Right lobe of liver (tissue), 6 donors: Measurements from ENCODE around the gene CLSTN2. TPM values are rescaled to one million over a fixed set of nuclear protein-coding genes. Genes with fewer than 3 reads are reported as not detected.

Source experiments
- ATAC-seq, 4 donors: fragments of 200-7000 bp; cut with Tn5 transposase; one replicate each; pipeline ENCODE4 v1.9.1; 2020; ENCODE audit warnings: mild to moderate bottlenecking in 4 of 4, moderate library complexity in 4 of 4
- DNase-seq, 3 donors: peaks; one replicate each; pipeline ENCODE4 v3.0.0-alpha.2; 2020
- H3K27ac ChIP-seq, 3 donors: fragments of 200-600 bp; one replicate each; pipeline ENCODE4 v1.8.0; 2022
- H3K27me3 ChIP-seq, 2 donors: fragments of 200-600 bp; one replicate each; pipeline ENCODE4 v1.8.0; 2022
- H3K36me3 ChIP-seq, 4 donors: fragments of 200-600 bp; sonication (generic) in 1 of 4; one replicate each; pipeline versions ENCODE4 v1.5.1 to v1.8.0; 2017 to 2022; ENCODE audit warnings: control low read depth in 1 of 4
- H3K4me1 ChIP-seq, 4 donors: fragments of 200-600 bp; sonication (generic) in 1 of 4; one replicate each; pipeline versions ENCODE4 v1.5.1 to v1.8.0; 2017 to 2022; ENCODE audit warnings: control low read depth in 1 of 4
- H3K4me3 ChIP-seq, 3 donors: fragments of 200-600 bp; one replicate each; pipeline ENCODE4 v1.8.0; 2022
- H3K9me3 ChIP-seq, 4 donors: fragments of 200-600 bp; sonication (generic) in 1 of 4; one replicate each; pipeline versions ENCODE4 v1.5.1 to v1.8.0; 2017 to 2022; ENCODE audit warnings: control low read depth in 1 of 4
- POLR2A ChIP-seq: fragments of 450-650 bp; IDR thresholded peaks from one replicate; pipeline ENCODE4 v1.6.1; 2017; ENCODE audit warnings: antibody characterized with exemption, mild to moderate bottlenecking
- WGBS: methylation state at CpG from one replicate; pipeline ENCODE4 v1.1.6; 2018; ENCODE audit warnings: low coverage, low lambda C conversion rate; ENCODE audit not compliant: insufficient coverage; ENCODE audit errors: missing lambda C conversion rate; 5-methylcytosine and 5-hydroxymethylcytosine counted together
- intact Hi-C, 2 donors: fragments of 100-400 bp; cut with DNase I; formaldehyde crosslinking; loops; one replicate each; pipeline versions ENCODE4 v1.11.2 to v1.14.1; 2022
- total RNA-seq, 6 experiments: library from RNA; depleted of rRNA in 2 of 6; stranded (reverse); fragments of >200 nt in 2 of 6; fragmentation: NEBNext Ultra II Directional in 3 of 6; extraction: Animal tissue kit (Norgen Biotek cat#: 25700) in 3 of 6; gene quantifications; one replicate each; pipeline versions ENCODE4 v1.1.0 to v1.2.4, GENCODE V29; 2016 to 2023
- TF ChIP-seq, protein P1 (sequence below), 4 donors: fragments of 200-600 bp in 3 of 4; fragments of 450-650 bp in 1 of 4; IDR thresholded peaks; one replicate each; pipeline versions ENCODE4 v1.5.1 to v1.8.0; 2016 to 2022; ENCODE audit warnings: antibody characterized with exemption in 4 of 4, mild to moderate bottlenecking in 2 of 4
- donor health status: DM: no; HTN: yes; CAD: no.
- donor health status: DM: no; HTN: no; CAD: no.
- donor health status: DM: no; HTN: no; CAD: no.
- donor health status: DM: no; HTN: yes; CAD: no.
- donor health status: DM: no; HTN: yes; CAD: no.

Gene CLSTN2
- total RNA-seq, 6 experiments from 2014 or later, result 1.0 to 3.3 (median 2.0) TPM

DNA sequence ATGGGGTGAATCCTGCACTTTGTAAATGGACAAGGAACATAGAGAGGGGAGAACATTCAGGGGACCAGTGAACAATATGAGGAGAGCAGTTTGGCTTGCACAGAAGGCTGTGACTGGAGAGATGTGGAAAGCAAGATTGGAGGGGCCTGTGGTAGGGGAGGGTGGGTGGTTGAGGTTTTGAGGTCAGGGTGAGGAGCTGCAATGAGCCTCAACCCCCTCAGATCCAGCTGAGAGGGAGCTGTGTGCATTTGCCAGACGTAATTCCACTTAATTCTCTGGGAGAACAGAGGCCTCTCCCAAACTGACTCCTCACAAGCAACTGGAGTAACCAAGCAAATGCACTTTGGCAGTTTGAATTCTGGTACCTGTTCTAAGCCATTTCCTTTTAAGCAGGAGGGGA lies 489.7 kb downstream of the CLSTN2 start:
- DNase-seq, result no peak
- no peak overlapping the region for H3K27ac ChIP-seq
- ATAC-seq, result no peak
- H3K4me1 ChIP-seq, result no peaks in the 10 kb centered on the region
- no peak overlapping the region for H3K4me3 ChIP-seq
- no peaks in the 10 kb centered on the region for H3K36me3 ChIP-seq
- H3K27me3 ChIP-seq, result no peaks in the 10 kb centered on the region
- intact Hi-C loops, result no loop called here
- no CpG with 5 or more reads among the region's 1 CpG for WGBS
- no peaks in the 10 kb centered on the region for H3K9me3 ChIP-seq
- no peak for TF ChIP-seq POLR2A
- TF ChIP-seq, protein P1, sequence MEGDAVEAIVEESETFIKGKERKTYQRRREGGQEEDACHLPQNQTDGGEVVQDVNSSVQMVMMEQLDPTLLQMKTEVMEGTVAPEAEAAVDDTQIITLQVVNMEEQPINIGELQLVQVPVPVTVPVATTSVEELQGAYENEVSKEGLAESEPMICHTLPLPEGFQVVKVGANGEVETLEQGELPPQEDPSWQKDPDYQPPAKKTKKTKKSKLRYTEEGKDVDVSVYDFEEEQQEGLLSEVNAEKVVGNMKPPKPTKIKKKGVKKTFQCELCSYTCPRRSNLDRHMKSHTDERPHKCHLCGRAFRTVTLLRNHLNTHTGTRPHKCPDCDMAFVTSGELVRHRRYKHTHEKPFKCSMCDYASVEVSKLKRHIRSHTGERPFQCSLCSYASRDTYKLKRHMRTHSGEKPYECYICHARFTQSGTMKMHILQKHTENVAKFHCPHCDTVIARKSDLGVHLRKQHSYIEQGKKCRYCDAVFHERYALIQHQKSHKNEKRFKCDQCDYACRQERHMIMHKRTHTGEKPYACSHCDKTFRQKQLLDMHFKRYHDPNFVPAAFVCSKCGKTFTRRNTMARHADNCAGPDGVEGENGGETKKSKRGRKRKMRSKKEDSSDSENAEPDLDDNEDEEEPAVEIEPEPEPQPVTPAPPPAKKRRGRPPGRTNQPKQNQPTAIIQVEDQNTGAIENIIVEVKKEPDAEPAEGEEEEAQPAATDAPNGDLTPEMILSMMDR (IDR thresholded peaks at IDR 0.05), result no peak

DNA sequence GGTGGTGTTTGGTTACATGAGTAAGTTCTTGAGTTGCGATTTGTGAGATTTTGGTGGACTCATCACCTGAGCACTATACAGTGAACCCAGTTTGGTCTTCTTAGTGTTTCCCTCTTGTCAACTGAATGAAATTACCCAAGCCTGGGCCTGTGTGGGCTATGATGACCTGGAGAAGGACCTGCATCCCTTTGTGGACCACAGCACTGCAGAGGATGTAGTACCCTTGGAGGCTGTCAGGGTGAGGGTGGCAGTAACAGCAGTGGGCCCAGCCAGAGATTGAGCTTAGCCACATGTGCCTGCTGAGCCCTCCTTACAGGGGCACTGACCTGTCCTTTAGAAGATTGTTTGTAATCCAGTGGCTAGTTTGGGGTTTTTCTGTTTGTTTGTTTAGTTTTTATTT lies 492.8 kb downstream of the CLSTN2 start:
- H3K9me3 ChIP-seq, result no peaks in the 10 kb centered on the region
- no peaks in the 10 kb centered on the region for H3K36me3 ChIP-seq
- intact Hi-C loops, result no loop called here
- WGBS, result 71% methylated on average over 1 of the region's 1 CpG
- H3K4me3 ChIP-seq, result no peak overlapping the region
- H3K4me1 ChIP-seq, result no peaks in the 10 kb centered on the region
- DNase-seq, result no peak
- ATAC-seq, result no peak
- H3K27ac ChIP-seq, result no peak overlapping the region
- TF ChIP-seq POLR2A, result no peak
- TF ChIP-seq, protein P1 (IDR thresholded peaks at IDR 0.05), result no peak
- H3K27me3 ChIP-seq, result no peaks in the 10 kb centered on the region

DNA sequence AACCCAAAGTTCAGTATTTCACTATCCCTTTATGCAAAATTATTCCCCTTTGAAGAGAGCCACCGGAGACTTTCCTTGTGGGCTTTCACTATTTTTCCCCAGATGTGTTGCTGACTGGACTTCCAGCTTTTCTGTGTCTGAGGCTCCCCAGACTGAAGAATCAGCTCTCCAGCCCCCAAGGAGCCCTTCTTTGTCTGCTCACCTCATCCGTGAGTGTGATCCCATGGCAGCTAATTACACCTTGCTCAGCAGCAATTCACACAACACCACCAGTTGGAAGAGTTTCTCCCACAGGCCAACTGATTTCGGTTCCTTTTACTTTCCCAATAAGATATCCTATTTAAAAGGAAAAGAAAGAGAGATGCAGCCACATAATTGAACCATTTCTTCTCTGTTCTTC lies 493.4 kb downstream of the CLSTN2 start:
- DNase-seq (no peak), ATAC-seq (no peak)
- no peak overlapping the region for H3K27ac ChIP-seq
- intact Hi-C loops, result no loop called here
- no peaks in the 10 kb centered on the region for H3K36me3 ChIP-seq
- no peaks in the 10 kb centered on the region for H3K4me1 ChIP-seq
- H3K27me3 ChIP-seq, result no peaks in the 10 kb centered on the region
- H3K4me3 ChIP-seq, result no peak overlapping the region
- 43% methylated on average over 3 of the region's 3 CpGs for WGBS
- TF ChIP-seq POLR2A, result no peak
- TF ChIP-seq, protein P1 (IDR thresholded peaks at IDR 0.05), result no peak
- H3K9me3 ChIP-seq, result no peaks in the 10 kb centered on the region

DNA sequence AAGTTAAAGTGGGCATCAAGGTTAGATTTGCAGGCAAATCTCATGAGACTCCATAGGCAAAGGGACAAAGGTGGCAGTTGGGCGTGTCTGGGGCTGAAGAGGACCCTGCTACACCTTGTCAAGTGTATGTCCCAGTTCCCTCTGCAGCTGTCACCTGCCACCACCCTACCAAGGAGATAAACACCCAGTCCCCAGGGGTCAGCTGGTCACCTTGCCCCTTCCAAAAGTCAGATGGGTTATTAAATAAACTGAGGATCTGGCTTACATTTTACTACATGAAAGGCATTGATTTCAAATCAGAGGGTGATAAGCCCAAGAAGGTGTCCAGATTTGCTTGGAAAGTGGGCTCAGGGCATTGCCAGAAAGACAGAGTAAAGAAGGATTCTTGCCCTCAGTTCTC lies 494.8 kb downstream of the CLSTN2 start:
- Histone ChIP-seq H3K36me3 (no peaks in the 10 kb centered on the region), H3K4me3 (no peak overlapping the region), H3K9me3 (no peaks in the 10 kb centered on the region), H3K4me1 (no peaks in the 10 kb centered on the region), H3K27me3 (no peaks in the 10 kb centered on the region), H3K27ac (no peak overlapping the region)
- no peak for TF ChIP-seq POLR2A
- TF ChIP-seq, protein P1 (IDR thresholded peaks at IDR 0.05), result no peak
- no CpG with 5 or more reads among the region's 1 CpG for WGBS
- intact Hi-C loops, result no loop called here
- ATAC-seq (no peak), DNase-seq (no peak)

DNA sequence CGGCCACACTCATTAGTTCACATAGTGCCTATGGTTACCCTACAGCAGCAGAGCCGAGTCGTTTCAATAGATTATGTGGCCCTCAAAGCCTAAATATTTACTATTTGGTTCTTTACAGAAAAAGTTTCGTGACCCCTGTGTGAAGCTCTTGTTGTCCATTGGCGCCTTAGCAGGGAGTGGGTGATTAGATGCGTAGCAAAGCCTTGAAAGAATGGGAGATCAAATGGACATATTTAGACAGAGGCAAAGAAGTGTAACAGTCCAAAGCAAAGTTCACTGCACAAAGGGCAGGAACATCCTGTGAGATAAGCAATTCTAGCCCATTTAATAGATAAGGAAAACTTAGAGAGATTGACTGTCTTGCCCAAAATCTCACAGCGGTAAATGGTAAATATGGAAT lies 495.5 kb downstream of the CLSTN2 start:
- DNase-seq (no peak), ATAC-seq (no peak)
- Histone ChIP-seq H3K4me1 (no peaks in the 10 kb centered on the region), H3K27ac (no peak overlapping the region), H3K4me3 (no peak overlapping the region), H3K9me3 (no peaks in the 10 kb centered on the region), H3K36me3 (no peaks in the 10 kb centered on the region), H3K27me3 (no peaks in the 10 kb centered on the region)
- TF ChIP-seq POLR2A, result no peak
- TF ChIP-seq, protein P1 (IDR thresholded peaks at IDR 0.05), result no peak
- 73% methylated on average over 7 of the region's 7 CpGs for whole genome bisulfite sequencing
- intact Hi-C loops, result no loop called here
